T-helper 1 cell treated with Interleukin-12 subunit alpha and Interleukin-12 subunit beta and Interleukin-4 antibody, amounts not matched to agents 30 μg/mL and 1 μg/mL, for 36 hours (primary cell): ENCODE results near the gene PRELID2.

Experiments used
- H3K27ac Mint-ChIP-seq: one replicate; pipeline ENCODE4 v1.8.0; 2021; ENCODE audit warnings: mild to moderate bottlenecking, mixed read lengths
- H3K27me3 Mint-ChIP-seq: one replicate; pipeline ENCODE4 v1.8.0; 2021; ENCODE audit warnings: low read depth, mixed read lengths
- H3K36me3 Mint-ChIP-seq: one replicate; pipeline ENCODE4 v1.8.0; 2021; ENCODE audit warnings: low read depth, mixed read lengths
- H3K4me1 Mint-ChIP-seq: one replicate; pipeline ENCODE4 v1.8.0; 2021; ENCODE audit warnings: low read depth, mixed read lengths
- H3K4me3 Mint-ChIP-seq: one replicate; pipeline ENCODE4 v1.8.0; 2021; ENCODE audit warnings: mild to moderate bottlenecking, moderate library complexity, mixed read lengths
- H3K9me3 Mint-ChIP-seq: one replicate; pipeline ENCODE4 v1.8.0; 2021; ENCODE audit warnings: mixed read lengths

Gene PRELID2

DNA sequence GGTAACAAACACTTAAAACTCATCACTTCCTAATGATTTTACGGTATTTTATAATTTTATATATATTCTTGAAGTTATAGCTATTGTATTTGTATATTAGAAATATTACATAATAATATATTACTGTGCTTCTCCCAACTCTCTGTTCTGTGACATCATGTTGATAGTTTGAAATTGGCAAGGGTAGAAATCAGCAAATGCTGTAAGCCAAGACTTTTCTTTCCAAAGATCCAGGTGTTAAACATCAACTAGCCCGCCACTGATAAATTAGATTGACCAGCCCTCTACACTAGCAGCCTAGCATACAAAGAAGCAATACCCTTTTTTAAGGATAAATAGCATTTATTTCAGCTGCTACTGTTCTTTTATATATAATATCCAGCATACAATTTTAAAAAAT is 122.9 kb downstream of the PRELID2 start:
- H3K9me3 Mint-ChIP-seq, result no peaks in the 10 kb centered on the region
- H3K4me1 Mint-ChIP-seq, result no peaks in the 10 kb centered on the region
- H3K27me3 Mint-ChIP-seq, result no peaks in the 10 kb centered on the region
- no peaks in the 10 kb centered on the region for H3K36me3 Mint-ChIP-seq
- H3K4me3 Mint-ChIP-seq, result no peak overlapping the region
- no peak overlapping the region for H3K27ac Mint-ChIP-seq

DNA sequence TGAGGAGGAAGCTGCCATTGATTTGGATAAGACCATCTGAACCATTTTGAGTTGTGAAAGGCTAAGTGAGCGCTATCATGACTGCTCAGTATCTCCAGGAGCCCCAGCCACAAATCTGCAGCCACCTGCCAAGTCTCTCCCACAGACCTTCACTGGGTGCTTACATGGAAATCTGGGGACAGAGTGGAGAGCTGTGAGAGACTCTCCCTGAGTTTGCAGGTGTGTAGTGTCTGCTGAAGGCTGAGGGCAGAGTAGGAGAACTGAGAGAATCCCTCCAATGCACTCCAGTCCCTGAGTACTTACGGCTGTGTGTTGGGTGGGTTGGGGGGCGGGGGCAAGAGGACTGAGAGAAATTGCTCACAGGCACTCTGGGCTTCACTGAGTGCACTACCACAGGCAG is 123.7 kb downstream of the PRELID2 start:
- no peaks in the 10 kb centered on the region for H3K4me1 Mint-ChIP-seq
- no peaks in the 10 kb centered on the region for H3K36me3 Mint-ChIP-seq
- no peak overlapping the region for H3K27ac Mint-ChIP-seq
- H3K9me3 Mint-ChIP-seq, result no peaks in the 10 kb centered on the region
- no peaks in the 10 kb centered on the region for H3K27me3 Mint-ChIP-seq
- no peak overlapping the region for H3K4me3 Mint-ChIP-seq
